C4-2B (cell line): ENCODE measurements around the gene SLC7A10.
"Not testable (repeated sequence)": the region's sequence is repeated elsewhere in the genome, so short reads cannot be mapped to it uniquely, and the experiment has no call there.

Experiments
- CTCF ChIP-seq: fragments of 450-650 bp; conservative IDR thresholded peaks from 2 replicates; pipeline ENCODE4 v1.5.1; 2017; ENCODE audit warnings: mild to moderate bottlenecking
- ZFX ChIP-seq: fragments of 450-650 bp; IDR thresholded peaks from 2 replicates; pipeline ENCODE4 v1.6.1; 2017

DNA sequence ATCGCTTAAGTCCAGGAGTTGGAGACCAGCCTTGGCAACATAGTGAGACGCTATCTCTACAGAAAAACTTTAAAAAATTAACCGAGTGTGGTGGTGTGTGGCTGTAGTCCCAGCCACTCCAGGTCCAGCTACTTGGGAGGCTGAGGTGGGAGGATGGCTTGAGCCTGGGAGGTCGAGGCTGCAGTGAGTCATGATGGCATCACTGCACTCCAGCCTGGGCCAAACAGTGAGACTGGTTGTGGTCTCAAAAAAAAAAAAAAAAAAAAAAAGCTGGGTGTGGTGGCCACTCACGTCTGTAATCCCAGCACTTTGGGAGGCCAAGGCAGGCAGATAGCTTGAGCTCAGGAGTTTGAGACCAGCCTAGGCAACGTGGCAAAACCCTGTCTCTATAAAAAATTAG lies 59.6 kb downstream of the SLC7A10 start:
- not testable (repeated sequence) for TF ChIP-seq CTCF, ZFX
